Stimulated activated CD8-positive, alpha-beta memory T cell treated with anti-CD3 and anti-CD28 coated beads, Interleukin-15, amount 100 ng/mL, for 4 hours (primary cell): Measurements from ENCODE around the gene TBCD.
"Not testable (repeated sequence)": the region's sequence is repeated elsewhere in the genome, so short reads cannot be mapped to it uniquely, and the experiment has no call there.

Experiments used
- DNase-seq, 2 donors: peaks; one replicate each; pipeline ENCODE4 v3.0.0-alpha.2; 2020; ENCODE audit warnings: low read depth in 2 of 2

Gene TBCD

GRCh38 chr17:82970067-82970466 lies 218.2 kb downstream of the TBCD start:
- DNase-seq: no peak

DNA sequence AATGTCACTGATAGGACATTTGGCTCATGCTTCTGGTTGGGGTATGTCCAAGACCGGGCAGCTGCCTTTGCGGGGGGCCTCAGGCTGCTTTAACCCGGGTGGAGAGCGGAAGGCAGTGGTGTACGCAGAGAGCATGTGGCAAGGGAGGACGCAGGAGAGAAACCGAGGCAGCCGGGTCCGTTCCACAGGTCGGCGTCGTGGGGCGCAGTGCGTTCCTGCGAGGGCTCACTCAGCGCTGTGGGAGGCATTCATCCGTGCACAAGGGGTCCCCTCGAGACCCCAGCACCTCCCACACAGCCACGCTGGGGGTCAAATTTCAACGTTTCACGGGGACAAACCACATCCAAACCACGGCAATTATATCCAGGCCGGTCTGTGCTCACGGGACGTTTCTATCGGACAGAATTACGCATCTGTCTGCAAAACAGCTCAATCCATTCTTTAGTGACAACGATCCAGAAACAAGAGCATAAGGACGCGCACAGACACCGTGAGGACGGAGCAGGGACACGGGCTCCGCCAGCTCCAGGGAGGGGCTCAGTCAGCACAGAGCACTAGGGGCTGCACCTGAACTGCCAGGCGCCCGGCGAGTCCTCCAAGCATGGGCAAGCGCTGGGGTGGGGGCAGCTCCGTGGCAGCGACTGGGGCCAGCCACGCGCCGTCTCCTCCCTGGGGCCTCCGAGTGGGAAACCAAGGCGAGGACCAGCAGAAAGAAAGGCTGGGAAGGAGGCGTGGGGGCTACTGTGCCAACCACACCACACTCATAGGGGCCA lies 219.1 kb downstream of the TBCD start:
- no peak for DNase-seq

- no peak for DNase-seq
Observed at GRCh38 chr17:82972836-82973372, 221.0 kb downstream of the TBCD start.

- no peak for DNase-seq
Observed at GRCh38 chr17:82973456-82974135, 221.7 kb downstream of the TBCD start.

DNA sequence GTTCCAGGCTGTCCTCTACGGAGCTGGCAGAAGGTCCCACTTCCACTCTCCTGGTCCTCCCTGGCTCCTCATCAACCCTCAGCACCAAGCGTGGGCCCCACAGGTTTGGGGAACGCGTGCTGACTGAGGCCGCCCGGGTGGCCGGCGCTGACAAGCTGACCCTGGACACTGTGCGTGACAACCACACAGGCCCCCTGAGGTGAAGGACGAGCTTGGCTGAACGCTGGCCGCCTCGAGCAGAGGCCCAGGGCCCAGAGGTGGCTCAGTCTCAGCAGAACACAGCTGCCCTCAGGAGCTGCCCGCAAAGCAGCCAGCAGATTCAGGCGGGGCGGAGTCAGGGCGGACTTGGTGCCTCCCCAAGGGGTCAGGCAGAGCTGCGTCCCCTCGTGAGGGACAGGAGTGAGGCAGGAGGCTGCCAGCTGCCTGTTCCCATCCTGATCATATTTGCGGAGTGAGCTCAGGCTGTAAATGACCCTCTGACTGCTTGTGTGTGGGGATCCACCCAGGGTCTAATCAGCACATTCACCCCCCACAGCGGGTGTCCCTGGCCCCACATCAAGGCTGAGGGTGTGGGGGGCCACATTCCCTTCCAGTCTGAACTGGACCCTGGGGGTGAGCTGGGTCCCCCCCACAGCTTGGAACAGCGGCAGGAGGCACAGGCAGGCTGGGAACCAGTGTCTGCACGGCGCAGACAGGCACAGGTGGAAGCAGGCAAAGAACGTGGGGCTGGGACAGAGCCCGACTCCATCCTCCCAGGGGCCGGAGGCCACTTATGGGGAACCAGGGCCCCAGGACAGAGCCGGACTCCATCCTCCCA lies 222.5 kb downstream of the TBCD start:
- no peak for DNase-seq

DNA sequence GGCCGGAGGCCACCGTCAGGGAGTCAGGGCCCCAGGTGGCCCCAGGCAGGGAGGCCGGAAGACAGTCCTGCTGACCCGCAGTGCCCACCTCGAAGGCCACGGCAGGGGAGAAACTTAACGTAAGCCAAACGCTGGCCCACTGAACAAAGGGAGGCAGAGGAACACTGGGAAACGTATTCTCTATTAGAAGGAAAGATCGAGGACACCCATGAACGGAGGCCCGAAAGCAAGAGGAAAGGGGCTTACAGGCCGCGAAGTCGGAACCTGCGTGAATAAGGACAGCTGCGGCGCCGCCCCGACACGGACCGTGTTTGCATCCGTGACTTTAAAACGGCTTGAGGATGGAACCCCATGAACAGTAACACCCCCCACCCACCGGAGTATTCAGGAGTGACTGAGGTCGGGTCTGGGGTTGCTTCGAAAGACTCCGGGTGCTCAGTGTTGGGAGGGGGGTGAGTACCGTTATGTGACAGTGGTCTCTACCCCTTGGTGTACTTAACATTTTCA lies 225.2 kb downstream of the TBCD start:
- no peak for DNase-seq

DNA sequence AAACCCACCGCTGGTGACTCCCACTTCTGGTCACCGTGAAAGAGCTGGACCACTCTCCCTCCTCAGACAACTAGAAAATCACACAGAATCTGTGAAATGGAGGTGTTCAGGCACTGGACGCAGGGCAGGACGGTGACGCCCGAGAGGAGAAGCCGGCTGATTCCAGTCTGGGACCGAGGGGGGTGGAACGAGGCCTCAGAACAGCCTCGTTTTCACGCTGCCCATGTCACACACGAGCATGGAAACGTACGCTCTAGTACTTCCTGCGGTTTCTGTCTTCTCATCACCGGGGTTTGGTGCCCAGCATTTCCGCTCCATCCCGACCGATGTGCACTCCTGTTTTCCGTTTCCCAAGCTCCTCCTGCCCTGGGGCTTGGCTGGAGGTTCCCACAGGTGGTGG lies 225.7 kb downstream of the TBCD start:
- no peak for DNase-seq

DNA sequence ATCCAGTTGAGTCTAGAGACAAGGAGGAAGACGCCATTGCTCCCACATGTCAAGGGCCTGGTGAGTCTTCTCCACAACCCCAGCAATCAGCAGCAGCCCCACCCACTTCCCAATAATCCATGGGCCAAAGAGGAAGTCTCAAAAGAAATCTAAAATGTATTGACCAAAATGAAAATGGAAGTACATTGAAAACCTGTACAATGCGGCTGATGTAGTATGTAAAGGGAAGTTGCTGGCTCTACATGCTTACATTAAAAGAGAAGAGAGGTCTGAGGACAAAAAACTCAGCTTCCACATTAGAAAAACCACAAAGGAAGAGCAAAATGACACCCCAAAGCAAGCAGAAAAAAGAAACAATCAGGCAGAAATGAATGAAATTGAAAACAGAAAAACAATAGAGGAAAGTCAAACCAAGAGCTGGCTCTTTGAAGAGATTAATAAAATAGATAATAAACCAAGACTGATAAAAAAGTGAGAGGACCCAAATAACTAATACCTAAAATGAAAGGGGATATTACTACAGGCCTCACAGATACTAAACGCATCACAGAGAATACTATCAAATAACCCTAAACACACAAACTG lies 227.0 kb downstream of the TBCD start:
- DNase-seq: no peak

- DNase-seq: no peak
Observed at GRCh38 chr17:82979718-82980117, 227.9 kb downstream of the TBCD start.

DNA sequence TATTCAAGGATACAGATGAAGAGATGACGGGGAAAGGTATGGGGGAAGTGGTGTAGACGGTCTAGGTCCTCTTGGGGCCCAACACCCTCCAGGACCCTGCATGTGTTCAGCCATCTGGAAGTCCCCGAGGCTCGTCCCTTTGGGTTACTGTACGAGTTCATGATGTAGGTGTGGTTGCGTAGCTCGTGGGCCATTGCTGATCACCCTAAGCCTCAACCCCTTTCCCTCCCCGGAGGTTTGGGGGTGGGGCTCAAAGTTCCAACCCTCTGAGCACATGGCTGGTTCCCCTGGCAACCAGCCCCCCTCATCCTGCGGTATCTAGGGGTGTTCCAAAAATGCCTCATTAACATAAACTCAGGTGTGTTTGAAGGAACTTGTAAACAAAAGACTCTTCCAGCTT lies 228.8 kb downstream of the TBCD start:
- no peak for DNase-seq

GRCh38 chr17:82981141-82981730 lies 229.4 kb downstream of the TBCD start:
- no peak for DNase-seq

DNA sequence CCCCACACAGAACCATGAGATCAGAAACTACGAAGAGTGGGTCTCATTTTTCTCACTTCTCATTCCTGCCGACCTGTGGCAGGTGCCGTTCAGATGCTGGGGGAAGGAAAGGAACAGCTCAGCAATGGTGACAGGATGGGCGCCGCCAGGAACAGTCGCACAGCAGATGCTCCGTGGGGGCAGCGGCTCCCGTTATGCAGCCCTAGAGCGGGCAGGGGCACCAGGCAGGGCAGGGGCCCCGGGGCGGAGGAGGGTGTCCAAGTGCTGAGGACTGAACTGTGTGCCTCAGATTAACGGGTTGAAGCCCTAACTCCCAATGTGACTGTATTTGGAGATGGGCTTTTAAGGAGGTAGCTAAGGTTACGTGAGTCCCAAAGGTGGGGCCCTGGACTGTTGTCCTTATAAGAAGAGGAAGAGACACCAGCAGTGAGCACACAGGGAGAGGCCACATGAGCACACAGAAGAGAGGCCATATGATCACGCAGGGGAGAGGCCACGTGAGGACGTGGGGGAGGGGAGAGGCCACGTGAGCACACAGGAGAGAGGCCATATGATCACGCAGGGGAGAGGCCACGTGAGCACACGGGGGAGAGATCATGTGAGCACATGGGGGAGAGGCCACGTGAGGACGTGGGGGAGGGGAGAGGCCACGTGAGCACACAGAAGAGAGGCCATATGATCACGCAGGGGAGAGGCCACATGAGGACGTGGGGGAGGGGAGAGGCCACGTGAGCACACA lies 231.8 kb downstream of the TBCD start:
- DNase-seq: no peak

DNA sequence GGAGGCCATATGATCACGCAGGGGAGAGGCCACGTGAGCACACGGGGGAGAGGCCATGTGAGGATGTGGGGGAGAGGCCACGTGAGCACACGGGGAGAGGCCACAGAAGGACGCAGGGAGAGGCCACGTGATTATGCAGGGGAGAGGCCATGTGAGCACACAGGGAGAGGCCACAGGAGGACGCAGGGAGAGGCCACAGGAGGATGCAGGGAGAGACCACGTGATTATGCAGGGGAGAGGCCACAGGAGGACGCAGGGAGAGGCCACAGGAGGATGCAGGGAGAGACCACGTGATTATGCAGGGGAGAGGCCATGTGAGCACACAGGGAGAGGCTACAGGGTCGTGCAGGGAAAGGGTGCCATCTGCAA lies 232.4 kb downstream of the TBCD start:
- not testable (repeated sequence) for DNase-seq

- DNase-seq: no peak
Observed at GRCh38 chr17:82984751-82985427, 233.0 kb downstream of the TBCD start.

DNA sequence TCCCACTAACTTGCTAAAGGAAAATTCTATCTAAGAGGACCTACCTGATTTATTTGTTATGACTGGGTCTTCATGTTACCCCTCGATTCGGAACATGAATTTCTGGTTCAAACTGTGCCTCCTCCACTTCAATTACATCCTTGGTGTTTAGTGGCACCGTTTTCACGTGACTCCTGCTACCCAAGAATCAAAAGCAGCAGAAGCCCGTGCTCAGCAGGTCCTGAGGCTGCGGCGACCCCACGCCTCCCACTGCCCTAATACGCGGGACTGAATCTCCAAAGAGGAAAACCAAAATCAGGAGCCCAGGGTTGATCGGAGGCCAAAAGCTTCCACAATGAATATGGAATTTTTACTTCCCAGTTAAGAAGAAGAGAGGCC lies 233.6 kb downstream of the TBCD start:
- no peak for DNase-seq

DNA sequence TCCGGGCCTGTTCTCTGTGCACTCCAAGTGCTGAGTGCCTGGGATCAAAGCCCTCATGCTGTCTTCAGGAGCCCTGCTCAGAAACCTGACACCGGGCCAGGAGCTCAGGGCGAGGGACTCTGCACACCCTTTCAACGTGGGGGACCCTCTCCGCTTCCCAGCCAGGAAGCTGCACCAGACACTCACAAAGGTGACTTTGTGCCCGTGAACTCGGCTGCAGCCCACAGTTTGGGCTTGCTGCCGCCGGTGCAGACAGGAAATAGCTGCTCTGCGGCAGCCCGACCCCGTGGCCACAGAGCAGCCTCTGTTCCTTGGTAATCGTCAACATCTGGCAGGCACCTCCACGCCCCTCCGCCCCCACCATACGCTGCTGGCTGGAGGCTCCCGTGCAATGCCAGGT lies 234.1 kb downstream of the TBCD start:
- DNase-seq: peak; percentile 19 to 41

- DNase-seq: not testable (repeated sequence)
Observed at GRCh38 chr17:82989051-82989450, 237.2 kb downstream of the TBCD start.

DNA sequence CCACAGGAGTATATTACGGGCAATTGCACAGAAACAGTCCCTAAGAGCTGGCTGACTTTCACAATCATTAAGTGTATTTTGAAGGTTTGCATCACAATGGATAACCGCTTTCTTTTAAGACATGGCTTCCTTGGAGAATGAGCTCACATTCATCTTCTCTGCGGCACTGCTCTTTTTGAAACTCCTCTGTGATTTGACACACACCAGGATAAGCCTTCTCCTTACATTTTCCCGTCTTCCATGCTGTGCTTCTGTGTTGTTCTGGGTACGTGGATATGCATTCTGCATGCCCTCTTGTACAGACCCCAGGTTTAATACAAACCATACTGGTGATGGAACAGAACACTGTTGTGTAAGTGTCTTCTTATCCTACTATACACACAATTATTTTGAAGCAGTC lies 238.0 kb downstream of the TBCD start:
- DNase-seq: no peak

DNA sequence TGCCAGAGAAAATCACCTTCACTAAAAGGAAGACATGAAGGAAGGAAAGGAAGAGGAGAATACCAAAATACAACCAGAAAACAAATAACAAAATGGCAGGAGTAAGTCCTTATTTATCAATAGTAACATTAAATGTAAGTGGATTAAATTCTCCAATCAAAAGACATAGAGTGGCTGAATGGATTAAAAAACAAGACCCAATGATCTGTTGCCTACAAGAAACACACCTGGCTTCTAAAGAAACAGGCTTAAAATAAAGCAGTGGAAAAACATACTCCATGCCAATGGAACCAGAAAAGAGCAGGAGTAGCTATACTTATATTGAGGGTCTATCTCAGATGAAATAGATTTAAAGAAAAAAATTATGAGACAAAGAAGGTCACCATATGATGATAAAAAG lies 241.1 kb downstream of the TBCD start:
- no peak for DNase-seq
